Measurements from ENCODE around the gene DMWD.

Gene DMWD

DNA sequence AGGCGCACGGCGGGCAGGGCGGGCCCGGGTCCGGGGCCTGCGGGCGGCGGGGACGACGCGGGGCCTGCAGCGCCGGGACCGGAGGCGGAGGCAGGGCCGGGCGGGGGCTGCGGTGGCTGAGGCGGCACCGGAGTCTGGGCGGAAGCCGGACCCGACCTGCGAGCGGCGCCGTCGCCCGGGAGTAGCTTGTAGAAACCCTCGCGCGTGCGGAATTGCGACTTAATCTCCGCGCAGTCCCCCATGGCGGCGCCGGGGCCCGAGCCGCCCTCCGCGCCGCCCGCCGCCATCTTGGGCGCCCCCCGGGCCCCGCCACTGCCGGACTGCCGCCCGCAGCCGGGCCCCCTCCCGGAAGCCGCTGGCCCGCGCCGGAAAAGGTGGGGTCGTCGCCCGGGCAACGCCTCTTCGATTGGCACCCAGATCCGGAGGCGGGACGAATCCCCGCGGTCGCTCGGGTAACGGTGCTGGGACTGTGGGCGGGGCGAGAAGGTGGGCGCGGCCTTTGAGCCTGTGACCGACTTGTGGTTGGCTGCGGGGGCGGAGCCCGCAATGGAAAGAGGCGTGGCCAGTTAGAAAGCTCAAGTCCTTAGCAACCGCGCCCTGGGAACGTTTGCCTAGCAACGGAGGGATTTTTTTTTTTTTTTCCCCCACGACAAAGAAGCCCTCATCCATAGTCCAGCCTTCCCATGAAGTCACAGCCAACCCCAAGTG, at the start of gene DMWD:
TSS of gene DMWD (minus strand) at position 376 of the 708 bp plus-strand sequence. CDS start at position 287, 89 bp downstream.
- peak; percentile 100 for DNase-seq

DNA sequence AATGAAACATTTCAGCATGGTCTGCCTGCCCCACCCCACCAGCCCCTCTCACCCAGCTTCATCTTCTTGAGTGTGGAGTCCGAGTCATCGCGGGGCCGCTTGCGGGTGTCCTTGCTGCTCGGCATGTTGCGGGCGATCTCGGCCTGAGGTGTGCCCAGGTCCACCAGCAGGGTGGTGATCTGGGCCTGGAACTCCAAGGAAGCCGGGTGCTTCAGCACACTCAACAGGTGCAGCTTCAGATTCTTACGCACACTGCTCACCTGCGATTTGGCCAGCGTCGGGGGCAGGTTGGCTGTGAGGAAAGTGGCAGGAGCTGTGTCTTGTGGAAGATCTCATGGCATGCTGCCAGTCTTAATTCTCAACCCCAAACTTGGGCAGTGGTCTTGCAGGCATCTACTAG, 49.6 kb upstream of the DMWD start:
- no peak for DNase-seq

DNA sequence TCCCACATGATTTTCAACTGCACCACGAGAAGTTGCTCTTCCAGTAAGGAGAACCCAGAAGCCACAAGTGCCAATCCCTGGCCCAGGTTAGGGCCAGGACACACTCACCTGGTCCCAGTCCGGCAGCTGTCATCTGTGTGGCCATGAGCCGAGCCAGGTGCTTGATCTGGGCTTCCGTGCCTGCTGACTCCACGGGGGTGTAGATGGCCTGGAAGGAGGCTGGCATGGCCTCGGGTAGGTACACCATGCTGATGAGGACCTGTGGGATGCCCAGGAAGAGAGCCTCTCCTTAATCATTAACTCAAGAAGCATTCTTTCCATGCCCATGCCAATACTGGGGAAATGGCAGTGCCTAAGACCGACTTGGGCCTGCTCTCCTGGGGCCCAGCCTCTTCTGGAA, 42.3 kb upstream of the DMWD start:
- DNase-seq: no peak

DNA sequence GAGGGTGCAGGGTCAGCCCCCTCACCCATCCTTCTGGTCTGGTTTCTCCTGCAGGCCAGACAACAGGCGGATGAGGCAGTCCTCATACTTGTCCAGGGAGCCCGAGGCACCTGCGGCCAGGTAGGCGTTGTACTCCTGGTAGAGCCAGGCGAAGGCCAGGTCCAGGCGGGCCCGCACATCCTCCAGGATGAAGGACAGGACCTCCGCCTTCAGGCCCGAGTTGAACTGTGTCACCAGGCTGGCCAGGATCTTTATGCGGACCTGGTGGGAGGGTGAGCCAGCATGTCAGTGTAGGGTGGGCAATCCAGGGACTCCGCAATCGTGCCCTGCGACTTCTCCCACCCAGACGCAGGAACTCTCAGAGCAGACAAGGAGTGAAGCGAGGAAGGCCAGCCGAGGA, 36.3 kb upstream of the DMWD start:
- DNase-seq: no peak

DNA sequence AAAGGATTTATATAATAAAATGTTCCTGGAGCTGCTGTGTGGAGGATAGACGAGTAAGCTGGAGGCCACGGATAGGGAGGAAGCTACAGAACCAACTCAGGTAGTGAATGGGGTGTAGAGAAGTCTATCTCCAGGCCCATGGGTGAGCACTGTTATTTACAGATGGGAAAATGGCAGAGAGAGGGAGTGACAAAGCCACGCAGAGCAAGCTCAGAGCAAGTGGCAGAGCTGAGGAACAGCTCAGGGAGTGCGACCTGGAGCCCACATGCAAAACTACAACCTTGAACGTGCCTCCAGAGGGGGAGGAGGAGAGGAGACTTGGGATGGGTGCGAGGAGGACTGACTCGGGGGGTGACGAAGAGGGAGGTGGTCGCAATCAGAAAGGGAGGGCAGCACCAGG, 35.9 kb upstream of the DMWD start:
- no peak for DNase-seq

DNA sequence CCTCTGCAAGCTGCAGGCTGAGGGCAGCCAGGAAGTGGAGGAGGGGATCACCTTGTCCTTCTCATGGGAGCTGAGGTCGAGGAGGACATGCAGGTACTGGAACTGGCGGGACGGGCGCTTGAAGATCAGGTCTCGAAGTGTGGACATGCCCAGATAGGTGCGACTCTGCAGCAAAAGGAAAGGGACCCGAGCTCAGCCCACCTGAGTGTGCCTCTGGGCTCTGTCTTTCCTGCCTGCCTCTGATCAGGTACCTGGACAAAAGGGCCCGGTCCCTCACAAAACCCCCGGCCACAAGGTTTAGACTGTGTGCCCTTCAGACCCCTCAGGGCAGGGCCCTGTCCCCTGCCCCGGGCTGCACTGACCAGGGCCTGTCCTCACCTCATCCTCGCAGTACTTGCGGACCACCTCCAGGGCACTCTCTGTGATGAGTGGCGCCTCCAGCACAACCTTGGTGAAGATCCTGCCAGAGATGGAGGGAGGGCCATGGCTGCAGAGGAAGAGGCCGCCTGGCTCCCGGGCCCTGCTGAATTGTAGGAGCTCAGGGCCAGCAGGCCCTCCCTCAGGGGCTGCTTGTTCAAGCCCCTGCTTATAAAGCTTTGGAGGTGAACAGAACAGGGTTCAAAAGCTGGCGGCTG, 34.9 kb upstream of the DMWD start:
- DNase-seq: no peak

DNA sequence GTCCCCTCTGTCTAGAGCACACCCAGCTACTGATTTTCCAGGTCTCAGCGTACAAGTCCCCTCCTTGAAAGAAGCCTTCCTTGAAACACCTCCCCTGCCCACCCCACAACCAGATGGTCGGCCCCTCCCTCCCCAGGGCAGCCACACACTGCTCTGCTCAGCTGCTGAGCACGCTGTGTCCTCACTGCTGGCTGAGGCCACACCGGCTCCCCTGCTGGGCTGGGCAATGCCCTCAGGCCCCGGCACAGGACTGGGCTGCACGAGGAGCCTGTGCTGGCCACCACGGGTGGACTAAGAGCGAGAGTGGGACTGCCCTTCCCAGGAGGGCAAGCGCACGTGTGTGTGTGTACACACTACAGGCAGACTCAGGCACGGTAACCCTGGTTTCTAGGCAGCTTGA, 34.3 kb upstream of the DMWD start:
- no peak for DNase-seq

- no peak for DNase-seq
These were observed 33.6 kb upstream of the DMWD start for GRCh38 chr19:45825917-45826893.

- DNase-seq: no peak
These were observed 32.6 kb upstream of the DMWD start for GRCh38 chr19:45825263-45825605.

GRCh38 chr19:45824531-45825262, 32.1 kb upstream of the DMWD start:
- DNase-seq: no peak

- no peak for DNase-seq
These were observed 31.4 kb upstream of the DMWD start for GRCh38 chr19:45824041-45824471.

DNA sequence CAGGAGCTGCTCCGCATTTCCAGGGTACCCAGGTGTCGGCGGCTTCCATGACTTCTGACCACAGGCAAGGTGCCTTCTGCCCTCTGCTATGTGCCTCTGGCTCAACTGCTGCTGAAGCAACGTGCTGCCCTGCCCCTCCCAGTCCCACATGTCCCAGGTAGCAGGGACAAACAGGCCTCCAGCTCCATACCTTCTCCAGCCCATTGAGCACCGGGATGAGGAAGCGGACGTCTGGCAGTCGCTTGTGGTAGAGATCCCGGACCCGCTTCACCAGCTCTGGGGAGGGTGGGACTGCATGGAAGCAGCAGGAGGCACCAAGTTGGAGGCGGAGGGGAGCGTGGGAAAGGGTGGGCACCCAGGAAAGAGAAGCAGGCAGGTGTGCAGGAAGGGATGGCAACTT, 30.5 kb upstream of the DMWD start:
- no peak for DNase-seq

- no peak for DNase-seq
These were observed 30.1 kb upstream of the DMWD start for GRCh38 chr19:45822716-45823115.

- DNase-seq: no peak
These were observed 28.9 kb upstream of the DMWD start for GRCh38 chr19:45821570-45821969.

DNA sequence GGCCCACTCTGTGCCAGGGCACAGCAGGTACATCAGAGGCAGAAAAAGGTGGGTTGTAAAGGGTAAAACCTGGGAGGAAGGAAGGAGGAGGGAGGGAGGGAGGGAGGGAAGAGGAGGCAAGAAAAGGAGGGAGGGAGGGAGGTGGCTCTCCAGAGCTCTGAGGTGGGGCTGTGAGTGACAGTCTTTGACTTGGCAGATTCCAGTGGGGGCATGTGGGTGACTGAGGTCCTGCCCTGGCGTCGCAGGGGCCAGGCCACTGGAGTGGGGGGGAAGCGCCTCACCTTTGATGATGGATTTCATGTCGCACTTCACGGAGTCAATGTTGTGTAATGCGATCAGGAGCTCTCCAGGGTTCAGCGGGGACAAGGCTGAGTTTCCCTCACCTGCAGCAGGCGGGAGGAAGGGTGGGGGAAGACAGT, 28.5 kb upstream of the DMWD start:
- no peak for DNase-seq

- no peak for DNase-seq
These were observed 27.9 kb upstream of the DMWD start for GRCh38 chr19:45820413-45821102.

DNA sequence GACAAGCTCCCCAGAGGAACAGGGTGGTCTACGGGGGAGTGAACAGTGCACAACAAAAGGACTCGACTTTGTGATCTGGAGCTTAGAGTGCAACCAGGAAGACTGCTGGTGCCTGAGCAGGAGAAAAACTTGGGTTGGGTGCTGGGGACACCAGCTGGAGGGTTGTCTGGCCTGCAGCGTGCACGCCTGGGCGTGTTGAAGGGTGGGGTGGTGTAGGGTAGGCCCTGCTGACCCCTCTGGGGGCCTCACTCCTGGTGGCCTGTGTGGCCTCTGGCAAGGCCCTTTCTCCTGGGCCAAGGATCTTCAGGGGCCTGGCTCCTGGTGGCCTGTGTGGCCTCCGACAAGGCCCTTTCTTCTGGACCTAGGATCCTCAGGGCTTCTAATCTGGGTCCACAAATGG, 27.1 kb upstream of the DMWD start:
- no peak for DNase-seq

DNA sequence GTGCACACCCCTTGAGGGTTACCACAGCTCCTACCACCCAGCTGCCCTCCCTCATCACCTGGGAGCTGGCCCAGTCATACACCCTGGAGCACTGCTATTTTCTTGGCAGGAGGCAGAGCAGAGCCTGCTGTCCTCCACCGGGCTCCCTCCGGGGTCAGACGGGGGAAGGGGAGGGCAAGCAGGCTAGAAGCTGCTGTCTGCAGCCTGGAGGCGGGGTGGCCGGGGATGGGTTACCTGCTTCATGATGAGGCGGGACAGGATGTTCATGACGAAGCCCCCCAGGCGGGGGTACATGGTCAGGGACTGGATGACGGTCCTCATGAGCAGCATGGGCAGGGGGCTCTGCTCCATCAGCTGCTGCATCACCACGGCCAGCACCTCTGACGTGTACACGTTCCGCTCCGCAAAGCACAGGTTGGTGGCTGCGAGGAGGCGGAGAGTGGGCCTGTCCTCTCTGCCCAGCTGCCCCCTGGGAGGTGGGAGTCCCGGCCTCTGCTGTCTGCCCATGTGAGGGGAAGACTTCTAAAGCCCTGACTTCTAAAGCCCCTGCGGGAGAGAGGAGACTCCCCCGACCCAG, 25.2 kb upstream of the DMWD start:
- DNase-seq: no peak

GRCh38 chr19:45817010-45817724, 24.5 kb upstream of the DMWD start:
- peak; percentile 97 for DNase-seq

DNA sequence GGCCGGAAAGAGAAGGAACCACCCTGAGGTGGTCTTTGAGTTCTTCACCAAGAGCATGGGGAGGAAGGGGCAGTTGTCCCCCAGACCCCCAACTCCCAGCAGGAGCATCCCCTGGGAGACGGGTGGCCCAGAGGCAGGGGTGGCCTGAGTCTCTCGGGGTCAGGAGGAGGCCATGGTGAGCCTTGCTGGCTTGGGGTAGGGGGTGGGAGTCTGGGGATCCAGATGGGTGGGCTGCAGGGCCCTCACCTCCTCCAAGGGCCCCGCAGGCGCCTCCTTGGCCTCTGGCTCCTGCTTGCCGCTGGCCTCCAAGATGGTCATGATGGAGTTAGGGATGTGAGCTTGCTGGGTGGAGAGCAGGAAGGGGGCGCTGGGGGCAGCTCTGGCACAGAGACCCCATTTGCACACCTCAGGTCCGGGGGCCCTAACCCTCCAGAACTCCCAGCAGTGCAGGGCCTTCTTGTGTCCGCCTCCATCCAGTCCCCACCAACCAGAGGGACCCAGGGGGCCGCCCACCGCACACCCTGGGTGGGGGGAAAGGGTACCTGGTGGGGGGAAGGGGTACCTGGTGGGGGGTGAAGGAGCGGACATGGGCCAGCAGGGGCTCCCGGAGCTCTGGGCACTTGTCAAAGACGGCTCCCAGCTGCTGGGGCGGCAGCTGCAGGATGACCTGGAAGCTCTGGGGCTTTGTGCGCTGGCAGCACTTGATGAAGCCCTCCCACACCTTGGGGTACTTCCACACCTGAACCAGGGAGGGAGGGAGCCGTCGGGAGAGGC, 23.8 kb upstream of the DMWD start:
- no peak for DNase-seq
